Rectal smooth muscle tissue (tissue), 1 donor: ENCODE measurements around the gene SCMH1.

Source experiments
- H3K27ac ChIP-seq: one replicate; pipeline ENCODE4 v1.7.0; 2013; ENCODE audit warnings: low read depth, low read length, inconsistent platforms
- H3K27me3 ChIP-seq: one replicate; pipeline ENCODE4 v1.7.0; 2013; ENCODE audit warnings: low read length; ENCODE audit not compliant: control insufficient read depth, insufficient read depth
- H3K36me3 ChIP-seq: one replicate; pipeline ENCODE4 v1.7.0; 2013; ENCODE audit warnings: low read length; ENCODE audit not compliant: control insufficient read depth, insufficient read depth
- H3K4me1 ChIP-seq: one replicate; pipeline ENCODE4 v1.7.0; 2013; ENCODE audit warnings: low read length; ENCODE audit not compliant: control insufficient read depth, insufficient read depth
- H3K4me3 ChIP-seq: one replicate; pipeline ENCODE4 v1.7.0; 2013; ENCODE audit warnings: low read length
- H3K9ac ChIP-seq: one replicate; pipeline ENCODE4 v1.7.0; 2013; ENCODE audit warnings: low read length

Gene SCMH1

GRCh38 chr1:41013796-41014195 is 228.3 kb downstream of the SCMH1 start:
- Histone ChIP-seq H3K9ac (no peak overlapping the region), H3K27me3 (no peaks in the 10 kb centered on the region), H3K36me3 (peaks cover 22% of the 10 kb centered on the region), H3K27ac (no peak overlapping the region), H3K4me3 (no peak overlapping the region), H3K4me1 (no peaks in the 10 kb centered on the region)

GRCh38 chr1:41013024-41013423 is 229.1 kb downstream of the SCMH1 start:
- no peak overlapping the region for H3K9ac ChIP-seq
- no peak overlapping the region for H3K4me3 ChIP-seq
- peaks cover 22% of the 10 kb centered on the region for H3K36me3 ChIP-seq
- no peak overlapping the region for H3K27ac ChIP-seq
- H3K4me1 ChIP-seq: no peaks in the 10 kb centered on the region
- no peaks in the 10 kb centered on the region for H3K27me3 ChIP-seq

GRCh38 chr1:41010345-41010744 is 231.8 kb downstream of the SCMH1 start:
- Histone ChIP-seq H3K4me3 (no peak overlapping the region), H3K36me3 (peaks cover 34% of the 10 kb centered on the region), H3K27me3 (no peaks in the 10 kb centered on the region), H3K4me1 (no peaks in the 10 kb centered on the region), H3K9ac (no peak overlapping the region), H3K27ac (no peak overlapping the region)

DNA sequence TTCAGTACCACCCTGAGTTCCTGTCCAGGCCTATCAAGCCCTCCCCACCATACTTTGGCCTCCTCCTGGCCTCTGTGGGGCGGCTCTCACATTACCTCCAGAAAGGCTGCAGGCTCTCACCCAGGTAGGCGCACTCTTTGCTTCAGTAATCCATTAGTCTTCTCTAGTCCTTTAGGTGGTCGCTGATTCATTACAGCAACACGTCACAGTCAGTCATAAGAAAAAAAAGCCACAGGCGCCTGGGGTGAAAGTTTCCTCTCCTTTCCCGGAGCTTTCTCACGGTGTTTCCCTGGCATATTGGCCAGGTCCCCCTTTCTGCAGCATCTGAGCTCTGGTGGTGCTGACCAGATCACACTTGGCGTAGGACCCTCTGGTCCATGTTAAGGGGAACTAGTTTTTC is 232.6 kb downstream of the SCMH1 start:
- Histone ChIP-seq H3K27me3 (no peaks in the 10 kb centered on the region), H3K9ac (no peak overlapping the region), H3K4me3 (no peak overlapping the region), H3K4me1 (no peaks in the 10 kb centered on the region), H3K27ac (no peak overlapping the region), H3K36me3 (peaks cover 34% of the 10 kb centered on the region)

GRCh38 chr1:41006942-41007865 is 234.9 kb downstream of the SCMH1 start:
- H3K4me1 ChIP-seq: peaks cover 15% of the 10 kb centered on the region
- H3K27me3 ChIP-seq: no peaks in the 10 kb centered on the region
- H3K36me3 ChIP-seq: peaks cover 34% of the 10 kb centered on the region
- H3K4me3 ChIP-seq: no peak overlapping the region
- no peak overlapping the region for H3K27ac ChIP-seq
- no peak overlapping the region for H3K9ac ChIP-seq

- peaks cover 15% of the 10 kb centered on the region for H3K4me1 ChIP-seq
- no peak overlapping the region for H3K27ac ChIP-seq
- peaks cover 29% of the 10 kb centered on the region for H3K36me3 ChIP-seq
- H3K9ac ChIP-seq: no peak overlapping the region
- no peak overlapping the region for H3K4me3 ChIP-seq
- no peaks in the 10 kb centered on the region for H3K27me3 ChIP-seq
Measured at GRCh38 chr1:41005876-41006275, 236.2 kb downstream of the SCMH1 start.

GRCh38 chr1:41003640-41004220 is 238.4 kb downstream of the SCMH1 start:
- H3K9ac ChIP-seq: no peak overlapping the region
- H3K4me1 ChIP-seq: peaks cover 15% of the 10 kb centered on the region
- H3K4me3 ChIP-seq: no peak overlapping the region
- H3K36me3 ChIP-seq: peaks cover 19% of the 10 kb centered on the region
- peak overlapping the region; percentile 6 for H3K27ac ChIP-seq
- H3K27me3 ChIP-seq: no peaks in the 10 kb centered on the region

DNA sequence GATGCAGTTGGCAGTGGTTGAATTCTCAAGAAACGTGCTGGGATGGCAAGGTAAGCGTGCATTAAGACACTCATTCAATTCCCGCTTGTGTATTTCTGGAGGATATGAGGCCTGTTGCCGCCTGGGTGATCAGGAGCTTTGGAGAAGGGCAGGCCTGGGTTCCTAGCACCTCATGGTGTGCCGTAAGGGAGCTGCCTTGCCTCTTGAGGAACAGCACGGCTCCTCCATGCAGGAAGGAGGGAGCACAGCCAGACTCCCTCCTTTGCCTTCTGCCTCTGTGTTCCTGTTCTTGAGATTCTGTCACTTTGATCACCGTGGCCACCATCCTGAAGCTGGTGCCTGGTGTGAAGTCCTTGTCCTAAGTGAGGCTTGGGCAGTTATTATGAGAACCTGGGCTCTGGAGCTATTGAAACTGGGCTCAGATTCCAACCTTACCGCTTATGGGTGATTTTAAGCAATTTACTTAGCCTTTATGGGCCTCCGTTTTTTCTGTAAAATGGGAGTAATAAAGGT is 238.9 kb downstream of the SCMH1 start:
- Histone ChIP-seq H3K36me3 (peaks cover 19% of the 10 kb centered on the region), H3K4me1 (peaks cover 15% of the 10 kb centered on the region), H3K4me3 (no peak overlapping the region), H3K9ac (no peak overlapping the region), H3K27ac (peak overlapping the region; percentile 6), H3K27me3 (no peaks in the 10 kb centered on the region)

- Histone ChIP-seq H3K27me3 (no peaks in the 10 kb centered on the region), H3K36me3 (peaks cover 19% of the 10 kb centered on the region), H3K4me1 (peaks cover 8% of the 10 kb centered on the region), H3K9ac (no peak overlapping the region), H3K27ac (no peak overlapping the region), H3K4me3 (no peak overlapping the region)
Measured at GRCh38 chr1:40998668-40999067, 243.4 kb downstream of the SCMH1 start.

DNA sequence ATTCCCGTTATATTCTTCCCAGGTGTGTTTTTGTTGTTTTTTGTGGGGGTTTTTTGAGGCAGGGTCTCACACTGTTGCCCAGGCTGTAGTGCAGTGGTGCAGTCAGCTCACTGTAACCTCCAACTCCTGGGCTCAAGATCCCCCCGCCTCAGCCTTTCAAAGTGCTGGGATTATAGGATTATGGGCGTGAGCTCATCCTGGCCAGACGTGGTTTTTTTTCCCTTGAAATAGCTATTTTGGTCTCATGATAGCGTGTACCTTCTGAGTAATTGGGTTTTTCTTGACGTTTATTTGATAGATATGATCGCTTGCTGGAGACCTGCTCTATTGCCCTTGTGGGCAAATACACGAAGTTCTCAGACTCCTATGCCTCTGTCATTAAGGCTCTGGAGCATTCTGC is 245.0 kb downstream of the SCMH1 start:
- Histone ChIP-seq H3K4me3 (no peak overlapping the region), H3K9ac (no peak overlapping the region), H3K4me1 (no peaks in the 10 kb centered on the region), H3K27me3 (no peaks in the 10 kb centered on the region), H3K36me3 (peaks cover 19% of the 10 kb centered on the region), H3K27ac (no peak overlapping the region)

DNA sequence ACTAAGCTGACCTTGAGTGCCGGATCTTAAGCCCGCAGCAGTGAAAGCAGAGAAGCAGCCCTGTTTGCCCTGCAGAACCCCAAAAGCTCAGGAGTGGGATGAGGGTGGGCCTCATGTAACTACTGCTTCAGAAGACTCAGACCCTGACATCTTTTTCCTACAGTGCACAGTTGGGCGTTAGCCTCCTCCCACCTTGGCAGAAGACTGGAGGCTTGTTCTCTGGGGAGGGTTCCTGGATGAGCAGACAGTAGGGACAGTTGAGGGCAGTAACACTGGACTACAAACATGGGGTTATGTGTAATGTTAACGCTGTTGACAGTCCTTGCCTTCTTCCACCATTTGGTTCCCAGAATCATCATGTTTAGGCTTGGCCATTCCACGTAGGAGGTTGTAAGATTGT is 253.0 kb downstream of the SCMH1 start:
- Histone ChIP-seq H3K27ac (no peak overlapping the region), H3K9ac (no peak overlapping the region), H3K4me1 (peaks cover 28% of the 10 kb centered on the region), H3K36me3 (peaks cover 9% of the 10 kb centered on the region), H3K4me3 (no peak overlapping the region), H3K27me3 (no peaks in the 10 kb centered on the region)

GRCh38 chr1:40988280-40988679 is 253.8 kb downstream of the SCMH1 start:
- H3K27me3 ChIP-seq: no peaks in the 10 kb centered on the region
- no peak overlapping the region for H3K9ac ChIP-seq
- H3K27ac ChIP-seq: peak overlapping the region; percentile 44
- no peak overlapping the region for H3K4me3 ChIP-seq
- peaks cover 28% of the 10 kb centered on the region for H3K4me1 ChIP-seq
- H3K36me3 ChIP-seq: peaks cover 7% of the 10 kb centered on the region
